Astrocyte of the hippocampus (primary cell): Measurements from ENCODE around the gene PRPF19.
"Not testable (repeated sequence)": the region's sequence is repeated elsewhere in the genome, so short reads cannot be mapped to it uniquely, and the experiment has no call there.

Experiments
- DNase-seq: peaks from one replicate; pipeline ENCODE4 v3.0.0; 2011; ENCODE audit warnings: low read depth, low spot score

PRPF19 gene

DNA sequence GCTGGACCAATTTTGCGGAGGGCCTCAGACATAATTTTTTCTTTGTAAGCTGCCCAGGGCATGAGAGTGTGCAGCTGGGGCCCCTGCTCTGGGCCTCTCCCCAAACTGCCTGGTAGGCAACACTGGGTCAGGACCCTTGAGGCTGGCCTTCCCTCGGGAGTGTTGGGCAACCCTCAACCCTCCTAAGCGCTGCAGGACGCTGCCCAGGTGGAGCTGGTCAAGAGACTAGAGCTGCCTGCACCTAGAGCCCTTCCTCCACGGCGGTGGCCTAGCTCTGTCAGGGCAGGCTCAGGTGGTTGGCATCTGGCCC lies 17.4 kb upstream of the PRPF19 start:
- no peak for DNase-seq

DNA sequence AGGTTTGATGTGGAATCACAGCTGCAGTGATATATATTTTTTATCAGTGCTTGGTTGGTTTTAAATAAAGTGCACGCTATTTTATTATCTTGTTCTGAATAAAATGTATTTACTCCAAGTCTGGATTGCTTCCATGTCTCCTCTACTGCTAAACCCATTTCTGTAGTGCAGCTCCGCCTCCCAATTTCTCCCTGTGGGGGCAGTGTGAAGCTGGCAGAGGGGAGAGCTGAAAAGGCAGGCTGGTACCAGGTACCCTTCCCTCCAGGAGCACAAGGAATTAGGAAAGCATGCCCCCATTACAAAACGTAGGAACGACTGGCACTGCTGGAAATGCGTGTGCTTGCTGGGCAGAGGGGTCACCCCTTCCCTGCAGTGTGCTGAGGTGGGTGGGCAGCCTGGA lies 16.9 kb upstream of the PRPF19 start:
- DNase-seq = no peak

DNA sequence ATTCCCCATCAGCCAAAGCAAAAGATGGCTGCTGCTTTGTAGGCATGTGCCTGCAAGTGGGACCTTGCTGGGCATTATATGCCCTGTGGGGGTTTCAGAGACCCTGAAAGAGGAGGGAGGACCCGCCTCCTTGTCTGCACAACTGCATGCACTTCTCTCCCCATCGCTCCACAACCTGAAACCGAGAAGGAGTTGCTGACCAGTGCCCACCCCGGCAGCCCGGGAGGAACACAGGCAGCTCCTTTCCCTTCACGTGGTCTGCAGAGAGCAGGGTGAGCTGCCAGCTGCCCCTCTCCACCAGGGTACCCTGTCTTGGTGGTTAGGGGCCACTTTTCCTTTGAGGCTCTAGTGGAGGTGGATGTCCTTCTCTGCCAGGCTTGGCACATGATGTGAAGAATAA lies 16.5 kb upstream of the PRPF19 start:
- DNase-seq = no peak

DNA sequence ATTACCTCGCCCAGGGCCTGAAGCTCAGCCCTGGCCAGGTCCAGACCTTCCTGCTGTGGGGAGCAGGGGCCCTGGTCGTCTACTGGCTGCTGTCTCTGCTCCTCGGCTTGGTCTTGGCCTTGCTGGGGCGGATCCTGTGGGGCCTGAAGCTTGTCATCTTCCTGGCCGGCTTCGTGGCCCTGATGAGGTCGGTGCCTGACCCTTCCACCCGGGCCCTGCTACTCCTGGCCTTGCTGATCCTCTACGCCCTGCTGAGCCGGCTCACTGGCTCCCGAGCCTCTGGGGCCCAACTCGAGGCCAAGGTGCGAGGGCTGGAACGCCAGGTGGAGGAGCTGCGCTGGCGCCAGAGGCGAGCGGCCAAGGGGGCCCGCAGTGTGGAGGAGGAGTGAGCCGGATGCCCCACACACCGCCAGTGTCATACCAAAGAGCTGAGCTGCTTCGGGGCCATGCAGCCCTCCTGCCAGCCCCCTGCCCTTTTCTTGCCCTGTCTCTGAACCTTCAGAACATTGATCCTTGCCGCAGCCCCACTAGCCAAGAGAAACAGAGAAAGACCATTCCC lies 15.5 kb upstream of the PRPF19 start:
- no peak for DNase-seq

GRCh38 chr11:60921259-60921658 lies 14.9 kb upstream of the PRPF19 start:
- DNase-seq = no peak

- peak; percentile 56 for DNase-seq
Measured at GRCh38 chr11:60919956-60920355, 13.6 kb upstream of the PRPF19 start.

- peak; percentile 40 for DNase-seq
Measured at GRCh38 chr11:60919320-60919719, 12.9 kb upstream of the PRPF19 start.

DNA sequence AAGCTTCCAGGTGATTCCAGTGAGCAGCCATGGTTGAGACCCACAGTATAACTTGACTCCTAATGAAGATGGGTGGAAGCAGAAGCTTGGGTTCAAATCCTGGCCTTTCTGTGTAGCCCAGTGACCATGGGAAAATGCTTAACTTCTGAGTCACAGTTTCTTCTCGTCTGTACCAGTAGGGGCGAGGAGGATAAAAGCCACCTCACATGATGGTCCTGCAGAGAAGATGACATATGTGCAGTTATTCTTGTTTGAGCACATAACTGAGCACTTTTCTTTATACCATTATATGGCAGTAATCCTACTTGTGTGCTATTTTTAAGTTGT lies 12.5 kb upstream of the PRPF19 start:
- peak; percentile 45 for DNase-seq

- no peak for DNase-seq
Measured at GRCh38 chr11:60918251-60918938, 12.0 kb upstream of the PRPF19 start.

DNA sequence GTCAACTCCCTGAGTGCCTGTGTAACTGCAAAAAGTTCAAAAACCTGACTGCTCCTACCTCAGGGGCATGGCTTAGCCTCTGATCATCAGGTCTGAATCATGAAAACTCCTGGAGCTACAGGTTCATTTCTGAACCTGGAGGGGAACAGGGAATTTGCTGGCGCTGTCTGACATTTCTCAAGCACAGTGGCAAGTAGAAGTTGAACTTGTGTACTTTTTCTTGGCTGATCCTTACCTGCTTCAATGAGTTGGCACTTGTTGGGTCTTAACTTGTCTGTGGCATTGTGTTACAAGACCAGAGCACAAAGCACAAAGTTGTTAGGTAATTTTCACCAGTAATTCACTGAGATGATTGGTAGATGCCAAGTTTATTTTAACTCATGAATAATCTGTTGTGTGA lies 10.9 kb upstream of the PRPF19 start:
- no peak for DNase-seq

DNA sequence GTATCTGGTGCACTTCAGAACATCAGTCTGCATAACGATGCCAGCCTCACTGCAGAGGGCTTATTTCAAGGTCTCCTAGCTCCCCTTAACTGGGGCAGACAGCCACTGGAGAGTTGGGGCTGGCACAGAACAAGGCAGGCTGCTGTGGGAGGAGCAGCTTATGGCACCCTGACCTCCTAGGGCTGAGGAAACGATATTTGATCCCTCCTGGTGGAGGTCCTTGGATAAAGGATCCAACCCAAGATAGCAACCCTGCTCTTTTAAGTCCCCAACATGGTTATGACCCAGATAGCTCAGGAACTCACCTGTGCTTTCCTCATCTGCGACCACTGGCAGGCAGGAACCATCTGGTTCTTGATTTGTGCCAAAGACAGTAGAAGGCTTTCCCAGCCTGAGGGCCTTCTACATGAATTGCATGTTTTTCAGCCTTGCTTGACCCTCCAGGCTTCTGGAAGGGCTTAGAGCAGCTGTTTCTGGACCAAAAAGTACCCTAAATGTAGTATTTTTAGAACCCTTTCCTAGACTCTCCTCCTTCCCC lies 10.4 kb upstream of the PRPF19 start:
- no peak for DNase-seq

DNA sequence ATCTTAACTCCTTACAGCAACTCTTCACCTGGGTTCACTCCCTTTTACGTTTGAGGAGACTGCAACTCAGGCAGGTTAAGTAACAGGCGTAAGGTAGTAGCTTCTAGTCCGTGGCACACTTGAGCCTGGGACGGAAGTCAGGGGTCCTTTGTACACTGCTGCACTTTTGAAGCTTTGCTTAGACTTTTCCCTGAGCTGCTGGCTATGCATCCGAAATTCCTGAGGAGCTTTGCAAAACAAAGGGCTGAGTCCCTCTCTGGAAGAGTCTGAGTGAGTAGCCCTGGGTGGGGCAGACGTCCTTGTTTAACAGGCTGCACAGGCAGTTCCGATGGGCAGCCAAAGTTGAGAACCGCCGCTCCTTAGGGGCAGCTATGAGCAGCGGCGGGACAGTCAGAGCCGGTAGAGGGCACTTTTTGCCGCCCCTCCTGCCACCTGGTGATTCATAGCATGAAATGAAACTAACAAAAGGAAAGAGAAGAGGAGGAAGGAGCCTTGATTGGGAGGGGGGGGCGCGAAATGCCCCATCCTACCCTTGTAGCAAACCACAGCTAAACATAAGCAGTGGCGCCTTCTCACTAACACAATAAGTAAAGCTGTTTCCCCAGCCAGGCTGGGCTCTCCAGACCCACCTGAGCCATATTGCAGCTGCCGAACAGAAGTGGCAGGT lies 9.0 kb upstream of the PRPF19 start:
- DNase-seq = peak; percentile 84

- DNase-seq = peak; percentile 58
Measured at GRCh38 chr11:60914633-60915247, 8.4 kb upstream of the PRPF19 start.

DNA sequence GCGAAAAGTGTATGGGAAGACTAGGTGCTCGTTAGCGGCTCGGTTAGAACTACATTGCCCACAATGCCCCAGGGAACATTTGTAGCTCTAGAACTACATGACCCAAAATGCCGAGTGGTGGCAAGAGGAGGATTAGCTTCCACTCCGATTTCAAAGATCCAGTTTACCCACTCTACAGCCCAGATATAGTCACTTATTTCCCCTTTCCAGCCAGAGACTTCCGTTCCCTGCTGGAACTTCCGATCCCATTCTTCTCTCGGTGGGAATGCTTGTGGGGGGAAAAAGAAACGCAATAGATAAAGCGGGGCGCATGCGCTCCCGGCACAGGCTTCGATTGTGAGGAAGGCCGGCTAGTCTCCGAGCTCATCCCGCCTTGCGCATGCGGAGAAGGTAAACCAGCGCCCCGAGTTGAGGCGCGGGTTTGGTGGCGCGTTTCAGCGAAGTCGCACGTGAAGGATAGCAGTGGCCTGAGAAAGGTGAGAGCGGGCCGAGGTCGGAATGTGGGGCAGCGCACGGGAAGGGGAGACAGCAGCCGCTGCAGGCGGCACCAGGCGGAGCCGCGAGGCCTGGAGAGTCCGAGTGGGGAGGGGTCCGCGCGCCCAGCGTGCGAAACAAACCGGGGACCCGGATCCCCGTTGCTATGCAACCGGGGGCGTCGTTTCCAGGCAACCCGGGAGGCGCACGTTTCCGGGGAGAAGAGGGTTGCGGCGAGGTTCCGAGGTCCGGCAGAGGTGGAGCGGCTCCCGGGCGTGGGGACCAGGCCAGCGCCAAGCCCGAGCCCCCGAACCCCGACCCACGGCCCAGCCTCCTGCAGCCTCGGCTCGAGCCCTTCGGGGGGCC lies 7.6 kb upstream of the PRPF19 start, which contains the start of gene TMEM109:
Gene TMEM109, plus strand, starts transcription at position 366 of the 840 bp plus-strand sequence. CDS start 5,536 bp downstream, outside the sequence.
- DNase-seq = peak; percentile 92

DNA sequence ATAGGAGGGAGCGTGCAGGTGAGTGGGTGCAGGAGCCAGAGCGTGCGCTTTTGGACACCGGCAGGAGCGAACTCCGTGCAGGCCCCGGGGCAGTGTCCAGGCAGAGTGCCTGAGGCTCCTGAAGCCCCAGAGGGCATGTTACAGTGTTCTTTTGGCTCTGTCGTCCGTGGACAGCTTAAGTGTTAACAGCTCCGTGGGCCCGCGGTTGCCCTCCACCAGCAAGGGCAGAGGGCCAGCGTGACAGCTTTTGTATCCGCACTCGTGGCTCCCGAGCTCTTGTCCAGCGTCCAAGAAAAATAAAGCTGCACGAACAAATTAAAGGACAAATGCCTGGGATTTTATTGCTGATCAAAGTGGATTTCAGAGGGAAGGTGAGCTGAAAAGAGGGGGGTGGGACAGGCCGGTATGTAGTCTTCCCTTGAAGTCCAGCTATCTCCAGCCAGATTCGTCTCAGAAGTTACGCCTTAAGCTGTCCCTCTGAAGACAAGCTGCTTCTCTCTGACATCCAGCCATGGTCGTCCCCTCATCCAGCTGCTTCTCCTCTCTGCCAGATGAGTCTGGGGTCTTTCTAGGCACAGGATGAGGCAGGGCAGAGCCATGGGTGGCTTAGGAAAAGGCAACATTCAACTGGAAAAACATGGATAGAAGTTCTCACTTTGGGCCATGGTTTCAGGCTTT lies 6.6 kb upstream of the PRPF19 start:
- DNase-seq = no peak

- DNase-seq = no peak
Measured at GRCh38 chr11:60912223-60912850, 6.0 kb upstream of the PRPF19 start.

DNA sequence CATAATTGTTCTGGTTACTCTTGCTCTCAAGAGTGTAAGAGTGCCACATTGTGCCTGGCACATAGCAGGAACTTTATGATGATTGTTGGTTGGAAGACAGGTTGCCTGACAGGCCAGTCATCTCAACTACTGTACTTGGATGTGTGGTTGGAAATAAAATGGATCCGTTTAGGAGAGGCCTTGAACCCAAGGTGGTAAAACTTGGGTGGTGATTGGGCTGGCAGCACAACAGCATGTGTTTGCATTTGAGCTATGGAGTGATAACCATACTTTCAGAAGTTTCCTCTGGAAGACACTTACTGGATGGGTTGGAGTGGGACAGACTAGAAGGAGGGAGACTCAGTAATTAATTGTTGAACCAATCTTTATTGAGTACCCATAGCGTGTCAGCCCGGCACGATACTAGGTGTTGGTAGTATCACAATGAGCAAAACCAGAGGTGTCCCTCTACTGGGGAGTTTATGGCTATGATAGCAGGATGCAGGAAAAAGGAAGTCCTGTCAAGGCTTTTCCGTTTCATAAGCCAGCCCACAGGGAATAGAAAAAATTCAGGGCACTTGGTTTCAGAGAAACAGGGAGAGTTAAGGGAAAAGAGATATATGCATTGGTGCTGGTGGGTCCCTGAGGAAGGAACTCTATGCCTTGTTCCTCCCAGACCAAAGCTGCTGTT lies 4.5 kb upstream of the PRPF19 start:
- no peak for DNase-seq

DNA sequence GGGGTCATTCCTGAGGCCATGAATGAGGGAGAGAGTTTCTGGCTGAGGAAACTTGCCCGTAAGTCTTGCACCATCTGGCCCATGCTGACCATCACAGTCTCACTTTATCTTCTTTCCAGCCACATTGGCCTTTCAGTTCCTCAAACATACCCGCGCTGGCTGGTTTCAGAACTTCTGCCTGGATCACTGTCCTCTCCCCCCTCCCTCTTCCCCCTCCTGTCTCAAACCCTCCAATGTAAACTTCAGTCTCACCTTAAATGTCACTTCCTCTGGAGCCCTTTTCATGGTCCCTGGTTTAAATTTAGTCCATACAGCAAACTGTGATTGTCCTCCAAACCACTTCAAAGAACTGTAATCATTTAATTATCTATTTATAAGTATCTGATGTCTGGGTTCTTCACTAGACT lies 3.9 kb upstream of the PRPF19 start:
- no peak for DNase-seq

GRCh38 chr11:60909680-60910280 lies 3.4 kb upstream of the PRPF19 start:
- not testable (repeated sequence) for DNase-seq

DNA sequence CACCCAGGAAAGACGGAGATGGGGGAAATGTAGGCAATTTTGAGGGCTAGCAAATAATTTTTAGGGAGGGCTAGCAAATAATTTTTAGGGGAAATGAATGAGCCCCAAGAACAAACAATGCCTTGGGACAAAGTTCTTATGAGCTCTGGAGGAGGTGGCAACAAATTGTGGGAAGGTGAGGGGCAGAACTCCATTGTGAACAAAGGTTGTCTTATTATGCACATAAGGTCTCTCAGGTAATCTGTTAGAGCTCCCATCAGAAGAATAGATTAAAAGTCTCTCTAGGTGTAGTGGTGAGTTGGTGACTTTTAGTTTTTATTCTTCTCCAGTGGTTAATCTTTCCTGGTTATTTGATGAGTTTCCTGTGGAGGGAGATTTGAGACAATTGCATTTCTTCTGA lies 2.4 kb upstream of the PRPF19 start:
- no peak for DNase-seq
